Measurements from ENCODE around the gene NDUFAF5. TPM values are rescaled to one million over a fixed set of nuclear protein-coding genes. Genes with fewer than 3 reads are reported as not detected.

The NDUFAF5 gene
- total and polyA plus RNA-seq, 10 donors = 11.5 to 37.2 (median 25.4) TPM

DNA sequence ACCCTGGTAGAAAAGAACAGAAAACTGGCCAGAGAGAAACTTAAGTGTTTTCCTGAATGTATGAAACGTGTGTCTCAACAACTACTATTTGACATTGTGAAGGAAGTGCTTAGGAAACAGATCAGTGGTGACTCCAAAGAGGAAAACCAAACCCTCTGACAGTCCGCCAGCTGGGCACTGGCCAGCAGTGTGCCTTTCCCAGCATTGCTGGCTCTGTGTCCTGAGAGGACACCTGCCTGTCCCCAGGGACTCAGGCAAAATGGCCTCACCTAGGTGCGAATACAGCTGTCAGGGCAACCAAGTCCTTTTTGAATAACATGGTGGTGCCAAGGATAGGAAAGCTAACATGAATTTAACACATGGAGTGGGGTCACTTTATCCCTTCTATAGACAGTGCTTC is 72.5 kb downstream of the NDUFAF5 start:
- no peak for DNase-seq
- intact Hi-C loops (cut with DNase I; ENCODE audit: low total_unique reads) = no loop called here
- Histone ChIP-seq H3K27me3 (replicated peaks in 1 of 7) (peaks cover 0 to under 1% (median 0%) of the 10 kb centered on the region in 7 donors), H3K4me3 (no peak overlapping the region), H3K36me3 (no peaks in the 10 kb centered on the region), H3K27ac (no peak overlapping the region), H3K9me3 (no peaks in the 10 kb centered on the region), H3K4me1 (peaks cover 0 to 11% (median 0%) of the 10 kb centered on the region in 6 donors)
- TF ChIP-seq POLR2AphosphoS5 (IDR thresholded peaks at IDR 0.05) = no peak
- 24 to 53% (median 34%) methylated on average over 3 of the region's 3 CpGs for WGBS, 5 donors

DNA sequence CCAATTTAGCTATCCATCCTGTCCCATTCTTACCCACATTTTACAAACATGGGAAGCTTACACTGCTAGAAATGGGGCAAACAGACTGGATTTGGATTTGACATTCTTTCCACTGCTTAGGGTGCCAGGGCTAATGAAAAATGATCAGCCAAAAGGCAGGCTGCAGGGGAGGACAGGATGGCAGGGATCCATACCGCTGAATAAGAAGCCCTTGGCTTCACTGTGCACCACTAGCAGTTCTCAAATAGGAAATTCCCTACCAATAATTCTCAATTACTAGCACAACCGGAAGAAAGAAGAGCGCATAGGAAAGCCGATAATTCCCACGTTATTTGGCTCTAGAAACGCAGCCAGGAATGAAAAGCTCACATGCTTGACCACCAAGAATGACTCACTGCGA is 73.1 kb downstream of the NDUFAF5 start:
- Histone ChIP-seq H3K4me1 (peaks cover 0 to 11% (median 0%) of the 10 kb centered on the region in 6 donors), H3K27ac (no peak overlapping the region), H3K9me3 (no peaks in the 10 kb centered on the region), H3K4me3 (no peak overlapping the region), H3K36me3 (no peaks in the 10 kb centered on the region), H3K27me3 (replicated peaks in 1 of 7) (peaks cover 0 to 7% (median 0%) of the 10 kb centered on the region in 7 donors)
- intact Hi-C loops (cut with DNase I; ENCODE audit: low total_unique reads) = no loop called here
- DNase-seq = no peak
- 74 to 95% (median 87%) methylated on average over 7 of the region's 7 CpGs for WGBS, 5 donors
- TF ChIP-seq POLR2AphosphoS5 (IDR thresholded peaks at IDR 0.05) = no peak

- H3K9me3 ChIP-seq = no peaks in the 10 kb centered on the region
These were observed 73.6 kb downstream of the NDUFAF5 start for GRCh38 chr20:13858439-13858838.

DNA sequence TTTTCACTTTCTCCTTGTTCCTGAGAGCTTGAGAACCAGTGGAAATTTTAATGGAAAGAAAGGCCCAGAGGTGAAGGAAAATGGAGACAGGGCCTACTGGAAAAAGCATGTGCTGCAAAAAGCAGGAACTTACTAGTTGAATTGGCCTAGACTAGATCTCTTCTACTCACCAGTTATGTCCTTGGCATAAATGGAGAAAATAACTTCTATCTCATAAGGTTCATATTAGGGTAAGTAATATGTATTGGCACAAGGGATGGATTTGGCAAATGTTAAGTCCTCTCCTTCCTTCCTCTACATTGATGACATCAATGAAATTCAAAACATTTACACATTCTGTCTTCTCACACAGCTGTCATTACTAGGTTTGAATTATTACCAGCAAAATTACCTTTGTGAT is 74.0 kb downstream of the NDUFAF5 start:
- no peaks in the 10 kb centered on the region for H3K9me3 ChIP-seq
- peaks cover 0 to 11% (median 0%) of the 10 kb centered on the region in 7 donors for H3K27me3 ChIP-seq (replicated peaks in 1 of 7)
- no peaks in the 10 kb centered on the region for H3K36me3 ChIP-seq
- no peak overlapping the region for H3K4me3 ChIP-seq
- peaks cover 0 to 11% (median 0%) of the 10 kb centered on the region in 6 donors for H3K4me1 ChIP-seq
- TF ChIP-seq POLR2A (IDR thresholded peaks at IDR 0.05) = no peak
- no peak for TF ChIP-seq POLR2AphosphoS5 (IDR thresholded peaks at IDR 0.05)
- TF ChIP-seq, protein P1, sequence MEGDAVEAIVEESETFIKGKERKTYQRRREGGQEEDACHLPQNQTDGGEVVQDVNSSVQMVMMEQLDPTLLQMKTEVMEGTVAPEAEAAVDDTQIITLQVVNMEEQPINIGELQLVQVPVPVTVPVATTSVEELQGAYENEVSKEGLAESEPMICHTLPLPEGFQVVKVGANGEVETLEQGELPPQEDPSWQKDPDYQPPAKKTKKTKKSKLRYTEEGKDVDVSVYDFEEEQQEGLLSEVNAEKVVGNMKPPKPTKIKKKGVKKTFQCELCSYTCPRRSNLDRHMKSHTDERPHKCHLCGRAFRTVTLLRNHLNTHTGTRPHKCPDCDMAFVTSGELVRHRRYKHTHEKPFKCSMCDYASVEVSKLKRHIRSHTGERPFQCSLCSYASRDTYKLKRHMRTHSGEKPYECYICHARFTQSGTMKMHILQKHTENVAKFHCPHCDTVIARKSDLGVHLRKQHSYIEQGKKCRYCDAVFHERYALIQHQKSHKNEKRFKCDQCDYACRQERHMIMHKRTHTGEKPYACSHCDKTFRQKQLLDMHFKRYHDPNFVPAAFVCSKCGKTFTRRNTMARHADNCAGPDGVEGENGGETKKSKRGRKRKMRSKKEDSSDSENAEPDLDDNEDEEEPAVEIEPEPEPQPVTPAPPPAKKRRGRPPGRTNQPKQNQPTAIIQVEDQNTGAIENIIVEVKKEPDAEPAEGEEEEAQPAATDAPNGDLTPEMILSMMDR (IDR thresholded peaks at IDR 0.05 in 8 of 11, conservative IDR thresholded peaks at IDR 0.05 in 3 of 11) = no peak
- intact Hi-C loops (cut with DNase I; ENCODE audit: low total_unique reads) = no loop called here
- no peak for DNase-seq
- H3K27ac ChIP-seq = no peak overlapping the region

More at GRCh38 chr20:13858439-13858838, 73.6 kb downstream of the NDUFAF5 start:
- Histone ChIP-seq H3K27ac (no peak overlapping the region), H3K27me3 (replicated peaks in 1 of 7) (peaks cover 0 to 11% (median 0%) of the 10 kb centered on the region in 7 donors), H3K36me3 (no peaks in the 10 kb centered on the region), H3K4me1 (peaks cover 0 to 11% (median 0%) of the 10 kb centered on the region in 6 donors), H3K4me3 (no peak overlapping the region)
- no peak for DNase-seq
- intact Hi-C loops (cut with DNase I; ENCODE audit: low total_unique reads) = no loop called here
- 90 to 95% (median 90%) methylated on average over 5 of the region's 5 CpGs for WGBS, 5 donors
- no peak for TF ChIP-seq POLR2A (IDR thresholded peaks at IDR 0.05)
- no peak for TF ChIP-seq POLR2AphosphoS5 (IDR thresholded peaks at IDR 0.05)
- TF ChIP-seq, protein P1 (IDR thresholded peaks at IDR 0.05 in 8 of 11, conservative IDR thresholded peaks at IDR 0.05 in 3 of 11) = no peak

GRCh38 chr20:13862245-13862644 is 77.4 kb downstream of the NDUFAF5 start:
- WGBS, 5 donors = 48 to 67% (median 54%) methylated on average over 2 of the region's 2 CpGs
- no peak for TF ChIP-seq POLR2AphosphoS5 (IDR thresholded peaks at IDR 0.05)
- TF ChIP-seq, protein P1 (IDR thresholded peaks at IDR 0.05 in 8 of 11, conservative IDR thresholded peaks at IDR 0.05 in 3 of 11) = no peak
- no peak for DNase-seq

More at GRCh38 chr20:13862245-13862644, 77.4 kb downstream of the NDUFAF5 start:
- peaks cover 0 to 15% (median 2%) of the 10 kb centered on the region in 6 donors for H3K4me1 ChIP-seq
- no peaks in the 10 kb centered on the region for H3K36me3 ChIP-seq
- H3K9me3 ChIP-seq = no peaks in the 10 kb centered on the region
- intact Hi-C loops (cut with DNase I; ENCODE audit: low total_unique reads) = no loop called here
- peaks cover 0 to 11% (median 0%) of the 10 kb centered on the region in 7 donors for H3K27me3 ChIP-seq (replicated peaks in 1 of 7)
- no peak overlapping the region for H3K27ac ChIP-seq
- H3K4me3 ChIP-seq = no peak overlapping the region
